GM12875 (cell line): ENCODE measurements around the gene RABGEF1.

Experiments used
- H3K4me3 ChIP-seq: one replicate; pipeline ENCODE4 v1.5.1; 2011; ENCODE audit warnings: low read depth, low read length, control low read depth
- CTCF ChIP-seq: IDR thresholded peaks from 2 replicates; pipeline ENCODE4 v1.5.1; 2011; ENCODE audit warnings: low read depth, mild to moderate bottlenecking, control low read depth, inconsistent platforms, low read length, moderate library complexity, borderline replicate concordance; ENCODE audit not compliant: insufficient read depth

The RABGEF1 gene

DNA sequence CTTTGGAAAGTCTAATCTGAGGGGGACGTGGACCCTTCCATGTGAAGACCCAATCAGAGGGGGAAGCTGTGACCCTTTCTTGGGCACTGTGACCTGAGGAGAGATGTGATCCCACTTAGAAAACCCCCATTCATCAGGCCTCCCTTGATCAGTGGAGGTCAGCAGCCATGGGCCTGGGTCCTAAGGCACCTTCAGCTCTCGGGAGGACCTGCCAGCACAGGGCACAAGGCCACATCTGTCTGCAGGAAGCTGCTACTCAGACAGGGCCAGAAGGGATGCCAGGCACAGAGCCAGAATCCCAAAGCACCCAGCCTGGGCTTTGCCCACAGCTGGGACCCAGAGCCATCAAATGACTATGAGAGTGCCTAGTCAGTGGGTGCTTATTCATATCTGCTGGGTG, 14.7 kb upstream of the RABGEF1 start:
- TF ChIP-seq CTCF, result no peak
- no peak overlapping the region for H3K4me3 ChIP-seq

DNA sequence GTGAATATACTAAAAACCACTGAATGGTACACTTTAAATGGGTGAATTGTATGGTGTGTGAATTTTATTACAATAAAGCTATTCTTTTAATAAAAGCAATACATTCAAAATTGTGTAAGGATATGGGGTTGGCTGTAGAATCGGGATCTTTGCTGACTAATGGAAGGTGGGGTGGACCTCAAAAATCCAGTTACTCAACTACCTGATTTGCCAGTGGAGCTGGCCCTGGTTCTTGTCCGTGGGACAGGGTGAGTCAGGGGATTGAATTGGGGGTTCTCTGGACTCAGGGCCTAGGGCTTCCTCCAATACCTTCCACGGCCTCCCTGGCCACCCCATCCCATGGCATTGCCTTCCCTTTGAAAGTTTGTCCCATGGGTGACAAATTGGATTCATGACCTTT, 13.5 kb upstream of the RABGEF1 start:
- TF ChIP-seq CTCF, result no peak

DNA sequence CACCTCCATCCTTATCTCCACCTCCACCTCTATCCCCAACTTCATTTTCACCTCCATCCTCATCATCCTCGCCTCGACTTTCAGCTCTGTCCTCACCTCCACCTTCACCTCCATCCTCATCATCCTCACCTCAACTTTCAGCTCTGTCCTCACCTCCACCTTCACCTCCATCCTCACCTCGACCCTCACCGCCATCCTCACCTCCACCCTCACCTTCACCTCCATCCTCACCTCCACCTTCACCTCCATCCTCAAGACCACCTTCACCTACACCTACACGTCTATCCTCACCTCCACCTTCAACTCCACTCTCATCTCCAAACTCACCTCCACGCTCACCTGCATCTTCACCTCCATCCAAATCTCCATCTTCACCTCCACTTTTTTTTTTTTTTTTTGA, 12.0 kb upstream of the RABGEF1 start:
- H3K4me3 ChIP-seq, result no peak overlapping the region
- TF ChIP-seq CTCF, result no peak

More for the DNA sequence above, 13.5 kb upstream of the RABGEF1 start:
- H3K4me3 ChIP-seq, result no peak overlapping the region

GRCh38 chr7:66729274-66729673, 11.3 kb upstream of the RABGEF1 start:
- no peak for TF ChIP-seq CTCF
- H3K4me3 ChIP-seq, result no peak overlapping the region

GRCh38 chr7:66731986-66732385, 8.5 kb upstream of the RABGEF1 start:
- no peak overlapping the region for H3K4me3 ChIP-seq
- no peak for TF ChIP-seq CTCF

- no peak for TF ChIP-seq CTCF
Observed at GRCh38 chr7:66732439-66732838, 8.1 kb upstream of the RABGEF1 start.

GRCh38 chr7:66734006-66734405, 6.5 kb upstream of the RABGEF1 start:
- no peak overlapping the region for H3K4me3 ChIP-seq
- no peak for TF ChIP-seq CTCF

More at GRCh38 chr7:66732439-66732838, 8.1 kb upstream of the RABGEF1 start:
- H3K4me3 ChIP-seq, result no peak overlapping the region
